Neural crest cell (in vitro differentiated cells): ENCODE data around the gene SPAG7. TPM values are rescaled to one million over a fixed set of nuclear protein-coding genes. Genes with fewer than 3 reads are reported as not detected.
A peak's percentile ranks its signal among the peaks of the same experiment; 100 is the strongest.

Experiments used
- DNase-seq: peaks from one replicate; pipeline ENCODE4 v3.0.0; 2021; ENCODE audit warnings: low read depth, mixed read lengths, low spot score
- H3K27ac Mint-ChIP-seq: one replicate; pipeline ENCODE4 v1.8.0; 2021; ENCODE audit warnings: mild to moderate bottlenecking, mixed read lengths; ENCODE audit not compliant: unreplicated experiment
- H3K27me3 Mint-ChIP-seq: 2 replicates; pipeline ENCODE4 v1.8.0; 2021; ENCODE audit warnings: low read depth, mild to moderate bottlenecking, mixed read lengths
- H3K36me3 Mint-ChIP-seq: 2 replicates; pipeline ENCODE4 v1.8.0; 2021; ENCODE audit warnings: low read depth, mild to moderate bottlenecking, mixed read lengths
- H3K4me1 Mint-ChIP-seq: 2 replicates; pipeline ENCODE4 v1.8.0; 2021; ENCODE audit warnings: mixed read lengths
- H3K4me3 Mint-ChIP-seq: one replicate; pipeline ENCODE4 v1.8.0; 2021; ENCODE audit warnings: mild to moderate bottlenecking, mixed read lengths
- H3K9me3 Mint-ChIP-seq: 2 replicates; pipeline ENCODE4 v1.8.0; 2021; ENCODE audit warnings: mixed read lengths
- total RNA-seq: library from RNA; stranded (reverse); gene quantifications from 2 replicates; pipeline ENCODE4 v1.2.1, GENCODE V29; 2021
- TF ChIP-seq, protein P1 (sequence below): fragments of 200-600 bp; sonication (generic); conservative IDR thresholded peaks from 2 replicates; pipeline ENCODE4 v1.5.0; 2021; ENCODE audit warnings: antibody characterized with exemption, mild to moderate bottlenecking

Gene SPAG7
- total RNA-seq, 1 donor from 2014 or later, result 78.9 TPM

- TF ChIP-seq, protein P1, sequence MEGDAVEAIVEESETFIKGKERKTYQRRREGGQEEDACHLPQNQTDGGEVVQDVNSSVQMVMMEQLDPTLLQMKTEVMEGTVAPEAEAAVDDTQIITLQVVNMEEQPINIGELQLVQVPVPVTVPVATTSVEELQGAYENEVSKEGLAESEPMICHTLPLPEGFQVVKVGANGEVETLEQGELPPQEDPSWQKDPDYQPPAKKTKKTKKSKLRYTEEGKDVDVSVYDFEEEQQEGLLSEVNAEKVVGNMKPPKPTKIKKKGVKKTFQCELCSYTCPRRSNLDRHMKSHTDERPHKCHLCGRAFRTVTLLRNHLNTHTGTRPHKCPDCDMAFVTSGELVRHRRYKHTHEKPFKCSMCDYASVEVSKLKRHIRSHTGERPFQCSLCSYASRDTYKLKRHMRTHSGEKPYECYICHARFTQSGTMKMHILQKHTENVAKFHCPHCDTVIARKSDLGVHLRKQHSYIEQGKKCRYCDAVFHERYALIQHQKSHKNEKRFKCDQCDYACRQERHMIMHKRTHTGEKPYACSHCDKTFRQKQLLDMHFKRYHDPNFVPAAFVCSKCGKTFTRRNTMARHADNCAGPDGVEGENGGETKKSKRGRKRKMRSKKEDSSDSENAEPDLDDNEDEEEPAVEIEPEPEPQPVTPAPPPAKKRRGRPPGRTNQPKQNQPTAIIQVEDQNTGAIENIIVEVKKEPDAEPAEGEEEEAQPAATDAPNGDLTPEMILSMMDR, result no peak
- DNase-seq, result peak; percentile 66
- Mint-ChIP-seq H3K27ac (peak within 1 kb of the TSS; percentile 97), H3K4me1 (peaks cover 48% of the 10 kb centered on the region), H3K4me3 (peak within 1 kb of the TSS; percentile 96), H3K27me3 (peaks cover 7% of the 10 kb centered on the region), H3K36me3 (peaks cover 14% of the 10 kb centered on the region), H3K9me3 (no peaks in the 10 kb centered on the region)
These were observed 19.3 kb downstream of the SPAG7 start, which contains the start of gene PFN1 for GRCh38 chr17:4948166-4948930. TSS of gene PFN1 (minus strand) at chr17:4948530. CDS start at chr17:4948394, 136 bp downstream.

DNA sequence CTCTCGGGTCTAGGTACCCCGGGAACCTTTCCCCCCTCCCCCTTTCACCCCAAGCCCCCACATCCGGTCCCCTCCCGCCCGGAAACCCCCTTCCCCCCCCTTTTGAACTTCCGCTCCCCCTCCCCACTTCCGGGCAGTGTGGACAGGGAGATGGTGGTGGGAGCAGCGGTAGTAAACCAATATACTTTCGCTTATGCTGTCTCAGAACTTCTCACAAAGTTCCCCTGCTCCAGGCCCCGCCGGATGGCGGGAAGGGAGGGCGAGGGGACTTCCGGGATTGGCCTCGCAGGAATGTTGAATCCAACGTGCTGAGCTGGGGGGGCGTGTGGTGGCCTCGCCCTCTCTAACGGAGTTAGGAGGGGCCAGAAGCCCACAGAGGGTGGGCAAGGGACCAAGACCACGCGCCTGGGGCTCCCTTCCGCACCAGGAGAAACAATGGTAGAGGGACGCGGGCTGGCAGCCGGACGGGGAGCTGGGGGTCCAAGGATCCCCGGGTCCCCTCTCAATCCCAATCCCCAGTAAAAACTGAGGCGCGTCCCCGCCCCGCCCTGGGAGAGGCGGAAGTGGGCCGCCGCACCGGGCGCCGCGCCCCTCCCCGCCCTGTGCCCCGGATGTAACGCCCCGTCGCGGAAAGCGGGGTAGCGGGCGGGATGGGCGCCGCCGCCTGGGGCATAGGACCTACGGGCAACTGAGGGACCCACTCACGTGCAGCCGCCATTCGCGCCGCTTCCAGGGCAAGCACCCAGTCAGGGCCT lies 20.0 kb downstream of the SPAG7 start:
- TF ChIP-seq, protein P1, result no peak
- Mint-ChIP-seq H3K9me3 (no peaks in the 10 kb centered on the region), H3K36me3 (peaks cover 14% of the 10 kb centered on the region), H3K27me3 (peaks cover 7% of the 10 kb centered on the region), H3K4me3 (peak overlapping the region; percentile 96), H3K27ac (peak overlapping the region; percentile 83), H3K4me1 (peaks cover 54% of the 10 kb centered on the region)
- peak; percentile 35 for DNase-seq

- Mint-ChIP-seq H3K4me1 (peaks cover 55% of the 10 kb centered on the region), H3K36me3 (peaks cover 14% of the 10 kb centered on the region), H3K27ac (peak overlapping the region; percentile 67), H3K27me3 (peaks cover 7% of the 10 kb centered on the region), H3K9me3 (no peaks in the 10 kb centered on the region), H3K4me3 (peak overlapping the region; percentile 96)
- TF ChIP-seq, protein P1, result no peak
- DNase-seq, result no peak
These were observed 20.6 kb downstream of the SPAG7 start for GRCh38 chr17:4947010-4947410.

DNA sequence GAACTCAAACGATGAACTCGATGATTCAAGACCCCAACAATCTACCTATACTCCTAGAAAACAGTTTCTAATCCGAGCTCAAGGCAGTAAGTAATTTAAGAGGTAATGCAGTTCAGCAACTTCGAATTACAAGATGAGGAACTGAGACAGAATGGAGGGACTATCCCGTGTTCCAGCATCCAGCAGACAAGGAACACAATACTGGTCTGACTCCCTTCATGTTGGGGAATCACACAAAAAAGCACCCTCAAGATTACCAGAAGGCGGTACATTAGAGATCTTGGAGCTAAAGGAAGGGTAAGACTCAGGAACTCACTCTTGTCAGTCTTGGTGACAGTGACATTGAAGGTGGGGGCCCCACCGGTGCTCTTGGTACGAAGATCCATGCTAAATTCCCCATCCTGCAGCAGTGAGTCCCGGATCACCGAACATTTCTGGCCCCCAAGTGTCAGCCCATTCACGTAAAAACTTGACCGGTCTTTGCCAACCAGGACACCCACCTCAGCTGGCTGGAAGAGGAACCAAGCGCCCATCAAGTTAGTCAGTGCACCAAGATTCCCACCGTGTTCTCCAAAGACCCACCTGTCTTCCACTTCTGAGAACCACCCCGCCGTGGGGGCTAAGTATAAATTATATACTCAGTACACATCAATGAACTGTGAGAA lies 21.2 kb downstream of the SPAG7 start:
- TF ChIP-seq, protein P1, result no peak
- peak overlapping the region; percentile 96 for H3K4me3 Mint-ChIP-seq
- peaks cover 56% of the 10 kb centered on the region for H3K4me1 Mint-ChIP-seq
- DNase-seq, result no peak
- H3K36me3 Mint-ChIP-seq, result peaks cover 17% of the 10 kb centered on the region
- peak overlapping the region; percentile 67 for H3K27ac Mint-ChIP-seq
- H3K27me3 Mint-ChIP-seq, result peaks cover 7% of the 10 kb centered on the region
- H3K9me3 Mint-ChIP-seq, result no peaks in the 10 kb centered on the region

DNA sequence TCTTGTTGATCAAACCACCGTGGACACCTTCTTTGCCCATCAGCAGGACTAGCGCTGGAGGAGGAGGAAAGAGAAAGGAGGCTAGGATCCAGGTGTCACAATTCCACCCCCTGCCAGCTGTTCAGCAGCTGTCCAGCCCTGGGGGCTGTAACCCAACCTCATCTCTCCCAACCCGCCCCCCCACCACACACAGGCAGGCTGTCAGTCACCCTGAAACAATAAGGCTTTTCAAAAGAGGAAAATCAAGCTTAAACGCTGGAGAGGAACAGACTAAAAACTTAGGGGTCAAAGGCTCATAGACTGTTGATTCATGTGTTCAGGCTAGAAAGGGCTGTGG lies 21.7 kb downstream of the SPAG7 start:
- Mint-ChIP-seq H3K9me3 (no peaks in the 10 kb centered on the region), H3K27me3 (peaks cover 7% of the 10 kb centered on the region), H3K27ac (peak overlapping the region; percentile 62), H3K4me1 (peaks cover 56% of the 10 kb centered on the region), H3K4me3 (peak overlapping the region; percentile 96), H3K36me3 (peaks cover 17% of the 10 kb centered on the region)
- no peak for DNase-seq
- TF ChIP-seq, protein P1, result no peak
